Measurements from ENCODE around the gene TCF7. TPM values are rescaled to one million over a fixed set of nuclear protein-coding genes. Genes with fewer than 3 reads are reported as not detected.

Gene TCF7
- total RNA-seq, 1 experiment from 2014 or later, result 18.2 TPM

- H3K9ac ChIP-seq (ENCODE audit: extremely low read depth, insufficient read length, low read length), result no peak overlapping the region
- H4K5ac ChIP-seq (ENCODE audit: insufficient read length, low read depth, low read length), result no peak overlapping the region
- H3K23me2 ChIP-seq (ENCODE audit: insufficient read length, low read depth, low read length, poor library complexity, severe bottlenecking), result peaks cover 9% of the 10 kb centered on the region
- H3K9me3 ChIP-seq (ENCODE audit: control insufficient read depth, low read depth, low read length), result no peaks in the 10 kb centered on the region
- no peaks in the 10 kb centered on the region for H3K36me3 Mint-ChIP-seq (ENCODE audit: insufficient read depth in 1 of 3, low read depth in 3 of 3)
- no peak overlapping the region for H3T11ph ChIP-seq (ENCODE audit: low read length)
- TF ChIP-seq CTCF (conservative IDR thresholded peaks at IDR 0.05), result no peak
- H3K4me3 Mint-ChIP-seq, result no peak overlapping the region; a peak in 1 of 5 replicates
- no CpG with 5 or more reads among the region's 8 CpGs for WGBS (ENCODE audit: extremely low coverage, insufficient read length, low lambda C conversion rate)
- H3K18ac ChIP-seq (ENCODE audit: insufficient read length, low read depth, low read length), result no peak overlapping the region
- H3K9me3 Mint-ChIP-seq, result no peaks in the 10 kb centered on the region
- H2BK5ac ChIP-seq (ENCODE audit: insufficient read length, low read length), result no peak overlapping the region
- H3K27ac ChIP-seq (ENCODE audit: insufficient read length, low read depth, low read length), result no peak overlapping the region
- no peaks in the 10 kb centered on the region; the same call in 1 of the 2 replicates for H3K27me3 ChIP-seq (ENCODE audit: insufficient read depth, low read length)
- H3K79me2 ChIP-seq (ENCODE audit: insufficient read depth, low read length), result no peaks in the 10 kb centered on the region
- no peaks in the 10 kb centered on the region for H3K79me1 ChIP-seq (ENCODE audit: insufficient read depth, low read depth, low read length, poor library complexity, severe bottlenecking)
- H3K23ac ChIP-seq (ENCODE audit: insufficient read length, low read depth, low read length), result no peak overlapping the region
- H4K8ac ChIP-seq (replicated peaks; ENCODE audit: insufficient read length, low read depth, low read length), result no peak overlapping the region
- no peaks in the 10 kb centered on the region for H3K4me1 ChIP-seq (ENCODE audit: insufficient read depth, low read length)
- no peak overlapping the region for H4K91ac ChIP-seq (ENCODE audit: insufficient read length, low read depth, low read length)
- no peaks in the 10 kb centered on the region for H4K20me1 ChIP-seq (ENCODE audit: control insufficient read depth, insufficient read depth, insufficient read length)
- H2BK12ac ChIP-seq (ENCODE audit: insufficient read length, low read depth, low read length), result no peak overlapping the region
- DNase-seq, result no peak
- H3K4me2 ChIP-seq (ENCODE audit: insufficient read depth, insufficient read length, low read length), result no peak overlapping the region
- H3K14ac ChIP-seq (ENCODE audit: insufficient read depth, low read length), result no peak overlapping the region
- H3K27ac Mint-ChIP-seq, result no peak overlapping the region
- H2AK5ac ChIP-seq (ENCODE audit: insufficient read length, low read length), result no peak overlapping the region
- no peak overlapping the region for H2BK20ac ChIP-seq (ENCODE audit: low read depth, low read length, poor library complexity, severe bottlenecking)
- H2BK120ac ChIP-seq (ENCODE audit: low read depth, low read length, poor library complexity, severe bottlenecking), result no peak overlapping the region
- H2BK15ac ChIP-seq (ENCODE audit: low read depth, low read length), result no peak overlapping the region
- no peak overlapping the region for H3K4ac ChIP-seq (ENCODE audit: low read depth, low read length)
- peaks cover 22 to 36% of the 10 kb centered on the region in 2 experiments for H3K4me1 Mint-ChIP-seq
- H2AFZ ChIP-seq (ENCODE audit: low read length), result no peak overlapping the region
- H3K27me3 Mint-ChIP-seq (ENCODE audit: low read depth), result peaks cover 26% of the 10 kb centered on the region
- no peak overlapping the region for H3K56ac ChIP-seq (ENCODE audit: insufficient read length, low read depth, low read length)
These were observed 41.8 kb upstream of the TCF7 start for GRCh38 chr5:134072471-134073210.

Measured in H9 (cell line).